Measurements from ENCODE around the gene TDRD7. TPM values are rescaled to one million over a fixed set of nuclear protein-coding genes. Genes with fewer than 3 reads are reported as not detected.

TDRD7 gene
- total and polyA plus RNA-seq, 2 of the 8 experiments (the other 6 are each of a cell fraction or from before 2014, with no cell fraction given): 1.2 to 2.3 TPM

DNA sequence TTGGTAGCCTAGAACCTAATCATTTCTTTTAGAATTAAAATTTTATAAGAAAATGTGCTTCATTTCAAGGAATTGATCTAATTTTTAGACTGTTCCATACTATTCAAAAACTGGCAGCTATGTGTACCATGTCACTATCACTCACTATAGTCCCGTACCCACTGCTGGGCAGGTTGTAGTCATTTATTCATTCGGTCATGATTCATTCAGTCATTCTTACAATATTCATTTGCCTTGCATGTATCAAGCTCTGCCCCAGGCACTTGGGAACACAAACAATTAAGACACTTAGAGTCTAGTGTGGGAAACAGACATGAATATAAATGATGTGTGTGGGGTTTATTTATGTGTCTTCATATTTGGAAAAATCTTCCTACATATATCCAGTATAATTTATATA lies 26.4 kb downstream of the TDRD7 start:
- Histone ChIP-seq H4K91ac (replicated peaks; ENCODE audit: insufficient read length, low read length) (no peak overlapping the region), H2BK120ac (replicated peaks; ENCODE audit: low read depth, low read length) (no peak overlapping the region), H2BK20ac (ENCODE audit: low read length) (no peak overlapping the region), H3K4me3 (ENCODE audit: extremely low read depth in 1 of 4, insufficient read depth in 2 of 4, low read depth in 3 of 4, low read length in 4 of 4) (no peak overlapping the region), H3K4ac (replicated peaks; ENCODE audit: insufficient read length, low read depth, low read length) (no peak overlapping the region), H2BK5ac (ENCODE audit: low read depth, low read length) (no peak overlapping the region), H4K20me1 (replicated peaks in 1 of 2; ENCODE audit: control insufficient read depth in 1 of 2, insufficient read depth in 2 of 2, low read length in 2 of 2) (no peaks in the 10 kb centered on the region), H2AFZ (ENCODE audit: low read length) (no peak overlapping the region), H3K27me3 (replicated peaks in 1 of 4; ENCODE audit: control insufficient read depth in 3 of 4, extremely low read depth in 1 of 4, insufficient read depth in 3 of 4, low read length in 3 of 4) (no peaks in the 10 kb centered on the region), H3K23me2 (ENCODE audit: low read depth, low read length) (no peaks in the 10 kb centered on the region), H4K8ac (ENCODE audit: extremely low read depth, insufficient read depth, low read length) (no peak overlapping the region), H2AK5ac (ENCODE audit: low read depth, low read length) (no peak overlapping the region), H3K79me1 (ENCODE audit: low read depth, low read length) (no peaks in the 10 kb centered on the region), H3K14ac (ENCODE audit: insufficient read length) (no peak overlapping the region), H3K27ac (ENCODE audit: low read depth, low read length) (no peak overlapping the region), H3K18ac (ENCODE audit: extremely low read depth, low read length) (no peak overlapping the region), H3K23ac (ENCODE audit: insufficient read length) (no peak overlapping the region), H4K5ac (ENCODE audit: insufficient read length, low read depth, low read length) (no peak overlapping the region), H2BK12ac (ENCODE audit: low read depth, low read length) (no peak overlapping the region), H3K9me3 (ENCODE audit: insufficient read depth in 2 of 2, low read depth in 1 of 2, low read length in 1 of 2) (no peaks in the 10 kb centered on the region), H3K79me2 (ENCODE audit: control insufficient read depth in 1 of 2, insufficient read depth in 2 of 2, low read length in 2 of 2) (no peaks in the 10 kb centered on the region), H2BK15ac (ENCODE audit: low read length) (no peak overlapping the region), H3K36me3 (ENCODE audit: control insufficient read depth in 2 of 4, insufficient read depth in 4 of 4, low read length in 3 of 4) (no peaks in the 10 kb centered on the region), H3K4me1 (replicated peaks in 1 of 4; ENCODE audit: control insufficient read depth in 3 of 4, insufficient read depth in 4 of 4, low read length in 3 of 4) (no peaks in the 10 kb centered on the region), H3K9ac (replicated peaks in 1 of 4; ENCODE audit: extremely low read depth in 1 of 4, low read depth in 3 of 4, low read length in 3 of 4) (no peak overlapping the region), H3K56ac (replicated peaks; ENCODE audit: insufficient read length, low read depth, low read length) (no peak overlapping the region), H3K4me2 (ENCODE audit: insufficient read depth in 1 of 2, low read depth in 2 of 2, low read length in 2 of 2) (no peak overlapping the region)
- FAIRE-seq: no peak
- TF ChIP-seq POLR2AphosphoS5 (IDR thresholded peaks at IDR 0.05; ENCODE audit: low read depth, low read length): no peak
- 89% methylated on average over 2 of the region's 2 CpGs; no CpG with 5 or more reads in 1 of the 2 experiments for WGBS, 2 experiments (ENCODE audit: extremely low coverage in 1 of 2, insufficient coverage in 1 of 2, insufficient read length in 1 of 2, insufficient replicate concordance in 2 of 2, low coverage in 1 of 2, low lambda C conversion rate in 2 of 2, missing lambda C conversion rate in 1 of 2)
- DNase-seq (ENCODE audit: low read depth in 1 of 2, low spot score in 2 of 2): no peak
- ChIA-PET POLR2A (ENCODE audit: partially characterized antibody) (no interaction called here), CTCF (ENCODE audit: partially characterized antibody) (interaction anchor here (0.6 to 1.0 kb wide), 2 partner anchors 30 to 1576 kb away, joined by 3 to 4 read pairs; no protein-coding TSS in a partner anchor)

Measured in H1 (cell line).